Measurements from ENCODE around the gene ZEB1.

DNA sequence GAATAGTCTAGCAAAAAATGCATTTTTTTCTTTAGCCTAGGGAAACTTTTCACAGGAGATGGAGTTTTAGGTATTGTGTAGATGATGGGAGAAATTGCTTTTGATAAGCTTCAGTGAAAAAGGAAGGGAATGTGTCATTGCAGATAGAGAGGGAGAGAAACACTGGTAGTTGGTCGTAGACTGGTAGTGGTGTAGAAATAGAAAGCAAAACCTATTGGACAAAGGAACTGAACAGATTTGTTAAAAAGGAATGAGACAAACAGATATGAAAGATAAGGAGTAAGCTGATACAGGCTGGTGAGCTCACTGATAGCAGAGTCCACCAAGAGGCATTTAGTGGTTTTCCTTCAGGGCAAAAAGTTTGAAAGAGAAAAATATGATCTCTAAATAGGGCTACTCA, 94.3 kb downstream of the ZEB1 start:
- TF ChIP-seq, protein P1, sequence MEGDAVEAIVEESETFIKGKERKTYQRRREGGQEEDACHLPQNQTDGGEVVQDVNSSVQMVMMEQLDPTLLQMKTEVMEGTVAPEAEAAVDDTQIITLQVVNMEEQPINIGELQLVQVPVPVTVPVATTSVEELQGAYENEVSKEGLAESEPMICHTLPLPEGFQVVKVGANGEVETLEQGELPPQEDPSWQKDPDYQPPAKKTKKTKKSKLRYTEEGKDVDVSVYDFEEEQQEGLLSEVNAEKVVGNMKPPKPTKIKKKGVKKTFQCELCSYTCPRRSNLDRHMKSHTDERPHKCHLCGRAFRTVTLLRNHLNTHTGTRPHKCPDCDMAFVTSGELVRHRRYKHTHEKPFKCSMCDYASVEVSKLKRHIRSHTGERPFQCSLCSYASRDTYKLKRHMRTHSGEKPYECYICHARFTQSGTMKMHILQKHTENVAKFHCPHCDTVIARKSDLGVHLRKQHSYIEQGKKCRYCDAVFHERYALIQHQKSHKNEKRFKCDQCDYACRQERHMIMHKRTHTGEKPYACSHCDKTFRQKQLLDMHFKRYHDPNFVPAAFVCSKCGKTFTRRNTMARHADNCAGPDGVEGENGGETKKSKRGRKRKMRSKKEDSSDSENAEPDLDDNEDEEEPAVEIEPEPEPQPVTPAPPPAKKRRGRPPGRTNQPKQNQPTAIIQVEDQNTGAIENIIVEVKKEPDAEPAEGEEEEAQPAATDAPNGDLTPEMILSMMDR (IDR thresholded peaks at IDR 0.05; ENCODE audit: control extremely low read depth in 1 of 3, insufficient read depth in 1 of 3, low read depth in 1 of 3, low read length in 3 of 3), result no peak
- TF ChIP-seq EP300 (IDR thresholded peaks at IDR 0.05; ENCODE audit: borderline replicate concordance in 1 of 2, low read depth in 2 of 2, low read length in 2 of 2) (no peak), POLR2A (IDR thresholded peaks at IDR 0.05; ENCODE audit: control extremely low read depth in 1 of 2, low read depth in 2 of 2, low read length in 2 of 2) (no peak), KDM5A (IDR thresholded peaks at IDR 0.05; ENCODE audit: low read length) (no peak), SUZ12 (IDR thresholded peaks at IDR 0.05; ENCODE audit: low read length) (no peak)
